Left ventricle myocardium inferior (tissue), 1 donor: ENCODE results near the gene SHH. TPM values are rescaled to one million over a fixed set of nuclear protein-coding genes. Genes with fewer than 3 reads are reported as not detected.

Experiments used
- DNase-seq: peaks from one replicate; pipeline ENCODE4 v3.0.0-alpha.2; 2020
- H3K27ac ChIP-seq: fragments of 200-600 bp; replicated peaks from 2 replicates; pipeline ENCODE4 v1.8.0; 2021
- H3K27me3 ChIP-seq: fragments of 200-600 bp; 2 replicates; pipeline ENCODE4 v1.8.0; 2021; ENCODE audit warnings: low read depth
- H3K36me3 ChIP-seq: fragments of 200-600 bp; 2 replicates; pipeline ENCODE4 v1.8.0; 2021
- H3K4me1 ChIP-seq: fragments of 200-600 bp; 2 replicates; pipeline ENCODE4 v1.8.0; 2021
- H3K4me3 ChIP-seq: fragments of 200-600 bp; 2 replicates; pipeline ENCODE4 v1.8.0; 2021; ENCODE audit warnings: mild to moderate bottlenecking, moderate library complexity
- H3K9me3 ChIP-seq: fragments of 200-600 bp; replicated peaks from 2 replicates; pipeline ENCODE4 v1.8.0; 2021
- CTCF ChIP-seq: fragments of 200-600 bp; IDR thresholded peaks from 2 replicates; pipeline ENCODE4 v1.8.0; 2021; ENCODE audit warnings: antibody characterized with exemption, mild to moderate bottlenecking, borderline replicate concordance
- intact Hi-C: fragments of 100-400 bp; cut with micrococcal nuclease; formaldehyde crosslinking; loops from one replicate; pipeline ENCODE4 v1.11.0; 2022
- total RNA-seq: library from RNA; stranded (reverse); fragmentation: NEBNext Ultra II Directional; extraction: Animal tissue kit (Norgen Biotek cat#: 25700); gene quantifications from one replicate; pipeline ENCODE4 v1.2.1, GENCODE V29; 2021
- donor health status: DM: no; HTN: yes; CAD: no; lungs with severe emphysema.

Gene SHH
- total RNA-seq, 1 donor from 2014 or later: not detected

DNA sequence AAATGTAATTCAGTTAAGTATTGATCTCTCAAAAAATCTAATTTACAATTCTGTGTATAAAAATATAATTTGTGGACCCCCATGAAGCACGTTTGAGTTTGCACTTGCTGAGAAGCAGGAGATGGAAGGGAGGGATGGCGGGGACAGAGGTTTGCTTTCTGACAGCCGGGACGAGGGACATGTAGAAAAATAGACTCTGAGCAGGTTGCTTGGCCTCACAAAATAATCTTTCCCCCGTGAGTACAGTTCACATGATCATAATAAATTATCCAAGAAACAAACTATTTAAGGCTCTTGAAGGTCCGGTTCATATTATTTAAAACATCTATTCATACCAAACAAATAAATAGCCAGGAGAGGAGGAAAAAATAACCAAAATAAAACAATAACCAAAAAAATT lies 10.0 kb downstream of the SHH start:
- Histone ChIP-seq H3K27ac (no peak overlapping the region), H3K4me3 (no peak overlapping the region), H3K36me3 (no peaks in the 10 kb centered on the region), H3K9me3 (no peaks in the 10 kb centered on the region), H3K4me1 (peaks cover 44% of the 10 kb centered on the region), H3K27me3 (peaks cover 100% of the 10 kb centered on the region)
- no peak for TF ChIP-seq CTCF
- intact Hi-C loops: loop anchor here (10.0 kb wide), 1 partner anchor 673 kb away; no protein-coding TSS in a partner anchor
- DNase-seq: no peak

DNA sequence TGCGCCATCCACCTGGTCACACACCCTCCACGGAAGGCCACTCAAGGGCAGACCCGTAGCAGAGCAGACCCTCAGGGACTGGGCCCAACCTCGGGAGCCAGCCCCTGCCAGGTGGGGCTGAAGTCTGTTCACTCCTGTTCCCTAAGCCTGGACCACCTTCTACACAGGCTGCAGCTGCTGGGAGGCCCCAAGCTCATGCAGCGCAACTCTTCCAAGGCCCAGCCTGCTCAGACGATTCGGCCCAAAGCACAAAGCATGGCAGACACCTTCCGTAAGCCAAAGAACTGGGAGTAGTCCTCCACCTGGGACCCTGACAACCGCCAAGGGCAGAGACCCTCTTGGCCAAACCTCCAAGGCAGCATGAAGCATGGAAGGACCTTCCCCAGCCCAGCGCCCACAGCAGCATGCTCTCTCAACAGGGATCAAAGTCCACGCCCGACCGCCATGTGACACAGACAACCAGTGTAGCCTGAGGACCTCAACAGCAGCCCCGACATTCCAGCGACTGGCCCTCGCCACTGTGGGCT lies 11.5 kb downstream of the SHH start:
- Histone ChIP-seq H3K36me3 (no peaks in the 10 kb centered on the region), H3K4me3 (no peak overlapping the region), H3K9me3 (no peaks in the 10 kb centered on the region), H3K4me1 (peaks cover 44% of the 10 kb centered on the region), H3K27me3 (peaks cover 100% of the 10 kb centered on the region), H3K27ac (no peak overlapping the region)
- no peak for DNase-seq
- TF ChIP-seq CTCF: no peak
- intact Hi-C loops: loop anchor here (10.0 kb wide), 1 partner anchor 674 kb away; no protein-coding TSS in a partner anchor

DNA sequence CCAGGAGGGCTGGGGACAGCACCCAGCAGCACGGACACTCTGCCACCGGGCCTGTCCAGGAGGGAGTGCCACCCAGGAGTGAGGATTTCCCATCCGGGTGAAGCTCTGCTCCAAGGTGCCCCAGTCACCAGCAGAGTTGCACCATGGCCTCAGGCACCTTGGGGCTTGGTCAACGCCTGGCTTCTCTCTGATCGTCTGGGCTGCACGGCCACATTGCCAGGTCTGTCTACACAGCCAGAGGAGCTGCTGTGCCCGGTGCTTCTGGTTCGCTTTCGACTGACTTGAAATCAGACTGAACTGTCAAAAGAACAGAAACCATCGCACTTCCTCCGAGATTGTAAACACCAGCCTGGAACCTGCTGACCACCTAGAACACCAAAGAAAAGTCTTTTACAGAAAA lies 12.0 kb downstream of the SHH start:
- intact Hi-C loops: loop anchor here (10.0 kb wide), 1 partner anchor 674 kb away; no protein-coding TSS in a partner anchor
- Histone ChIP-seq H3K27me3 (peaks cover 100% of the 10 kb centered on the region), H3K4me1 (peaks cover 39% of the 10 kb centered on the region), H3K4me3 (no peak overlapping the region), H3K36me3 (no peaks in the 10 kb centered on the region), H3K27ac (no peak overlapping the region), H3K9me3 (no peaks in the 10 kb centered on the region)
- DNase-seq: no peak
- TF ChIP-seq CTCF: no peak

DNA sequence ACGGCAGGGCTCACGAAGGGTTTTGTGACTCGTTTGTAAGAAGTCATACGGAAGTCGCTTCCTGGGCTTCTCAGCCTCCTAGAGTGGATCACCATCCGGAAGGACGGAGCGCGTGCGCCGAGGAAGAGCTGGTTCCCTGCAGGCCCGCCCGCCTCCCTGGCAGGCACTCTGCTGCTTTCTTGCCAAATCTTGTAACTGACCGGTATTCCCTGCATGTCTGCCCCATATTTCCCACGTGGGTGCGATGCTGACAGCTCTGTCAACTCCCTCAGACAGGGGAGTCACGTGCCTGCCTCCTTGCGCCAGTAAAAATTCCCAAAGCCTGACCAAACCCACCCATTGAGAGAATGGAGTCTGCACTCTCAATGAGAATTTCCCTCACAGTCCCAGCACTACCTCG lies 12.7 kb downstream of the SHH start:
- peaks cover 97% of the 10 kb centered on the region for H3K27me3 ChIP-seq
- no peak overlapping the region for H3K4me3 ChIP-seq
- H3K9me3 ChIP-seq: no peaks in the 10 kb centered on the region
- H3K36me3 ChIP-seq: no peaks in the 10 kb centered on the region
- no peak for DNase-seq
- no peak overlapping the region for H3K27ac ChIP-seq
- intact Hi-C loops: no loop called here
- no peak for TF ChIP-seq CTCF
- peaks cover 31% of the 10 kb centered on the region for H3K4me1 ChIP-seq

DNA sequence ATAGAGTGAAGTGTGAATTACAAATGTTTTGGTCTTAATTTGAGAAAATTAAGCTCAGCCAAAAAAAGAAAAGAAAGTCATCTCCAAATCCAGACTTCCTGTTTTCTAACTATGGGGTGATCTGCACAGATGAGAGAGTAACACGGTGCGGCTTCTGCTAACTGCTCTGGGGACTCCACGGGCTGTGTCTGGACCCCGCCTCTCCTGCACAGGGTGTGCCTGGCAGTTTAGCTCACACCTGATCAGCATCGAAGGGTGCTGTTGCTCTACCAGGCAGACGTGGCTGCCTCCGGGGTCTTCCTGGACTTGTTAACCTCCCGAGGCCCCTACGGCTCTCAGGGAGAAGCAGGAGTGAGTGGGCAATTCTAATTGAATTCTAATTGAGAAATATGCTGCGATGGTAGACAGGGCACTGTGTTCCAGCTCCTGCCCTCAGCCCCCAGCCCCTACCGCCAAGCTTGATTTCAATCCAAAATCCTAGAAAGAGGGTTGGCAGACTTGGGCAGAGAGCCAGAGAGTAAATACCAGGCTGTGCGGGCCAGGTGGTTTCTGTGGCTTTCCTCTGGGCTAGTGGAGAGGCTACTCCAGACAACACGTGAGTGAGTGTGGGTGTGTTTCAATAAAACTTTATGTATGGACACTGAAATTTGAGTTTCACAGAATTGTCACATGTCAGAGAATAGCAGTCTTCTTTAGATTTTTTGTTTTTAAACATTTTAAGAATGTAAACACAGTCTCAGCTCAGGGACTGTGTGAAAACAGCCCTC lies 13.4 kb downstream of the SHH start:
- no peak for DNase-seq
- Histone ChIP-seq H3K9me3 (no peaks in the 10 kb centered on the region), H3K36me3 (no peaks in the 10 kb centered on the region), H3K27me3 (peaks cover 94% of the 10 kb centered on the region), H3K4me3 (no peak overlapping the region), H3K4me1 (peaks cover 25% of the 10 kb centered on the region), H3K27ac (no peak overlapping the region)
- no peak for TF ChIP-seq CTCF
- intact Hi-C loops: no loop called here
